Measurements from ENCODE around the gene SMIM41. TPM values are rescaled to one million over a fixed set of nuclear protein-coding genes. Genes with fewer than 3 reads are reported as not detected.
A peak's percentile ranks its signal among the peaks of the same experiment; 100 is the strongest.

The SMIM41 gene
- total RNA-seq, 1 donor from 2014 or later, result not detected

DNA sequence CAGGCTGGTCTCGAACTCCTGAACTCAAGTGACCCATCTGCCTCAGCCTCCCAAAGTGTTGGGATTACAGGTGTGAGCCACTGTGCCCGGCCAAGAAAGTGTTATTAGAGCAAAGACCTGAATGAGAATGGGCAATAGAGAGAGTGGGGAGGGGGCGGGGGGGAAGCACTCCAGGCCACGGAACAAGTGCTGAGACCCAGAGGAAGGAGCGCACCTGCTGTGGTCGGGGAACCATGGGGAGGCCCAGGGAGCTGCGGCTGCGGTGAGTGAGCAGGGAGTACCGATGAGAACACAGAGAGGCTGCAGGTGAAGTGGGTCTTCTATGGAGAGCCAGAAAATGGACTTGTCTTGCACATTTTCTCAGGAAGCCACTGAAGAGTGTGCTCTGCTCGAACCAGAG, 10.8 kb downstream of the SMIM41 start:
- H3K4me3 Mint-ChIP-seq (ENCODE audit: low read depth), result no peak overlapping the region
- DNase-seq (ENCODE audit: low spot score, unreplicated experiment), result no peak
- TF ChIP-seq, protein P1, sequence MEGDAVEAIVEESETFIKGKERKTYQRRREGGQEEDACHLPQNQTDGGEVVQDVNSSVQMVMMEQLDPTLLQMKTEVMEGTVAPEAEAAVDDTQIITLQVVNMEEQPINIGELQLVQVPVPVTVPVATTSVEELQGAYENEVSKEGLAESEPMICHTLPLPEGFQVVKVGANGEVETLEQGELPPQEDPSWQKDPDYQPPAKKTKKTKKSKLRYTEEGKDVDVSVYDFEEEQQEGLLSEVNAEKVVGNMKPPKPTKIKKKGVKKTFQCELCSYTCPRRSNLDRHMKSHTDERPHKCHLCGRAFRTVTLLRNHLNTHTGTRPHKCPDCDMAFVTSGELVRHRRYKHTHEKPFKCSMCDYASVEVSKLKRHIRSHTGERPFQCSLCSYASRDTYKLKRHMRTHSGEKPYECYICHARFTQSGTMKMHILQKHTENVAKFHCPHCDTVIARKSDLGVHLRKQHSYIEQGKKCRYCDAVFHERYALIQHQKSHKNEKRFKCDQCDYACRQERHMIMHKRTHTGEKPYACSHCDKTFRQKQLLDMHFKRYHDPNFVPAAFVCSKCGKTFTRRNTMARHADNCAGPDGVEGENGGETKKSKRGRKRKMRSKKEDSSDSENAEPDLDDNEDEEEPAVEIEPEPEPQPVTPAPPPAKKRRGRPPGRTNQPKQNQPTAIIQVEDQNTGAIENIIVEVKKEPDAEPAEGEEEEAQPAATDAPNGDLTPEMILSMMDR (IDR thresholded peaks at IDR 0.05; ENCODE audit: unreplicated experiment), result no peak
- no peaks in the 10 kb centered on the region for H3K36me3 Mint-ChIP-seq (ENCODE audit: insufficient read depth)
- H3K9me3 Mint-ChIP-seq (ENCODE audit: low read depth), result peaks cover 4% of the 10 kb centered on the region
- H3K27me3 Mint-ChIP-seq, result peaks cover 34% of the 10 kb centered on the region
- H3K4me1 Mint-ChIP-seq (ENCODE audit: low read depth), result peaks cover 11% of the 10 kb centered on the region
- no peak overlapping the region for H3K27ac Mint-ChIP-seq

DNA sequence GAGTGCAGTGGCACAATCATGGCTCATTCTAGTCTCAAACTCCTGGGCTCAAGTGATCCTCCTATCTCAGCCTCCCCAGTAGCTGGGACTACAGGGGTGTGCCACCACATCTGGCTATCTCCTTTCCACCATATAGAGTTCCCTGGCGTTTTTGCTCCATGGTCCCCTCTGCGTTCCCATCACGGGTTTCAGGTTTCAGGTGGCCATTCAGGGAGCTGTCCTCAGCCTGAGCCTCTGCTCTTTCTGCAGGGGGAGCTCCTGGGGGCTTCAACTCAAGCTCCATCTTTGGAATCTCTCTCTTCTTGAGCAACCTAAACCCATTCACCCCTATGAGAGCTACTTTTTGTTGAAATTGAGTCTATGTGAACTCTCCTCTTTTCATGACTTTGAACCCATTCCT, 11.6 kb downstream of the SMIM41 start:
- H3K4me1 Mint-ChIP-seq (ENCODE audit: low read depth), result peaks cover 11% of the 10 kb centered on the region
- DNase-seq (ENCODE audit: low spot score, unreplicated experiment), result no peak
- H3K36me3 Mint-ChIP-seq (ENCODE audit: insufficient read depth), result no peaks in the 10 kb centered on the region
- TF ChIP-seq, protein P1 (IDR thresholded peaks at IDR 0.05; ENCODE audit: unreplicated experiment), result no peak
- peaks cover 4% of the 10 kb centered on the region for H3K9me3 Mint-ChIP-seq (ENCODE audit: low read depth)
- H3K27ac Mint-ChIP-seq, result no peak overlapping the region
- peaks cover 31% of the 10 kb centered on the region for H3K27me3 Mint-ChIP-seq
- no peak overlapping the region for H3K4me3 Mint-ChIP-seq (ENCODE audit: low read depth)

- H3K9me3 Mint-ChIP-seq (ENCODE audit: low read depth), result peaks cover 4% of the 10 kb centered on the region
- TF ChIP-seq, protein P1 (IDR thresholded peaks at IDR 0.05; ENCODE audit: unreplicated experiment), result no peak
- H3K36me3 Mint-ChIP-seq (ENCODE audit: insufficient read depth), result no peaks in the 10 kb centered on the region
- H3K4me1 Mint-ChIP-seq (ENCODE audit: low read depth), result peaks cover 11% of the 10 kb centered on the region
- no peak overlapping the region for H3K27ac Mint-ChIP-seq
- no peak for DNase-seq (ENCODE audit: low spot score, unreplicated experiment)
- H3K27me3 Mint-ChIP-seq, result peaks cover 27% of the 10 kb centered on the region
- H3K4me3 Mint-ChIP-seq (ENCODE audit: low read depth), result no peak overlapping the region
Measured at GRCh38 chr12:52091869-52092268, 12.4 kb downstream of the SMIM41 start.

DNA sequence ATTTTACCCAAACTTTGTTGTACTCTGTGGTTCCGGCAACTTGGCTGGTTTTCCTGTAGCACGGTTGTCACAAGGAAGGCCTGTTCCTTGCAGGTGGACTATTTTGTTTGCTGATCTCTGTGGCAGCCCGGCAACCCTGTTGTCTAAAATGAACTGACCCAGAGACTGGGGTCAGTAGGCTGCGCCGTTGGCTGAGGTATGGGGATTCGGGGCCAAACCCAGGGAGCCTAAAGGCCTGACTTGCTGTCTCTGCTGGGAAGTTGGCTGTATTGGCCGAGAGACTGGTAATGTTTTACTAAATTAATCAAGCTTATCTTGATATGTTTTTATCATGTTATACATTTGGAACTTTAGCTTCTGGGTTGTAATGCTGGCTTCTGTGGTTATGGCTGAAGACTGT, 13.8 kb downstream of the SMIM41 start:
- Mint-ChIP-seq H3K27me3 (peaks cover 30% of the 10 kb centered on the region), H3K4me3 (ENCODE audit: low read depth) (no peak overlapping the region), H3K36me3 (ENCODE audit: insufficient read depth) (no peaks in the 10 kb centered on the region), H3K4me1 (ENCODE audit: low read depth) (peaks cover 11% of the 10 kb centered on the region), H3K9me3 (ENCODE audit: low read depth) (peaks cover 4% of the 10 kb centered on the region), H3K27ac (peak overlapping the region; percentile 77)
- no peak for DNase-seq (ENCODE audit: low spot score, unreplicated experiment)
- TF ChIP-seq, protein P1 (IDR thresholded peaks at IDR 0.05; ENCODE audit: unreplicated experiment), result no peak

GRCh38 chr12:52096332-52097044, 17.0 kb downstream of the SMIM41 start:
- TF ChIP-seq, protein P1 (IDR thresholded peaks at IDR 0.05; ENCODE audit: unreplicated experiment), result no peak
- Mint-ChIP-seq H3K27me3 (peaks cover 29% of the 10 kb centered on the region), H3K9me3 (ENCODE audit: low read depth) (peaks cover 4% of the 10 kb centered on the region), H3K36me3 (ENCODE audit: insufficient read depth) (no peaks in the 10 kb centered on the region), H3K27ac (no peak overlapping the region), H3K4me3 (ENCODE audit: low read depth) (no peak overlapping the region), H3K4me1 (ENCODE audit: low read depth) (peaks cover 11% of the 10 kb centered on the region)
- DNase-seq (ENCODE audit: low spot score, unreplicated experiment), result no peak

All from progenitor cell of endocrine pancreas (in vitro differentiated cells).